Raji (cell line): Measurements from ENCODE around the gene SFXN3.

Source experiments
- POLR2A ChIP-seq: IDR thresholded peaks from 2 replicates; pipeline ENCODE4 v1.6.1; 2011; ENCODE audit warnings: low read depth, low read length, control low read depth; ENCODE audit not compliant: insufficient read depth

Gene SFXN3

GRCh38 chr10:101035916-101036702 is 5.1 kb downstream of the SFXN3 start:
- TF ChIP-seq POLR2A, result no peak

GRCh38 chr10:101036726-101037125 is 5.7 kb downstream of the SFXN3 start:
- no peak for TF ChIP-seq POLR2A

- no peak for TF ChIP-seq POLR2A
Measured at GRCh38 chr10:101038484-101038883, 7.5 kb downstream of the SFXN3 start.

- TF ChIP-seq POLR2A, result no peak
Measured at GRCh38 chr10:101040061-101040460, 9.0 kb downstream of the SFXN3 start.

- TF ChIP-seq POLR2A, result no peak
Measured at GRCh38 chr10:101040851-101041250, 9.8 kb downstream of the SFXN3 start.

- no peak for TF ChIP-seq POLR2A
Measured at GRCh38 chr10:101041252-101041761, 10.3 kb downstream of the SFXN3 start.

- TF ChIP-seq POLR2A, result no peak
Measured at GRCh38 chr10:101042118-101042517, 11.1 kb downstream of the SFXN3 start.

- peak; percentile 72 for TF ChIP-seq POLR2A
Measured at GRCh38 chr10:101042667-101043362, 11.8 kb downstream of the SFXN3 start.

GRCh38 chr10:101043363-101043707 is 12.3 kb downstream of the SFXN3 start:
- TF ChIP-seq POLR2A, result no peak

- TF ChIP-seq POLR2A, result no peak
Measured at GRCh38 chr10:101044117-101044516, 13.1 kb downstream of the SFXN3 start.

GRCh38 chr10:101046332-101047238 is 15.6 kb downstream of the SFXN3 start:
- TF ChIP-seq POLR2A, result no peak

- no peak for TF ChIP-seq POLR2A
Measured at GRCh38 chr10:101047268-101047667, 16.2 kb downstream of the SFXN3 start.

GRCh38 chr10:101047961-101048892 is 17.2 kb downstream of the SFXN3 start:
- no peak for TF ChIP-seq POLR2A
